LoVo (cell line): ENCODE data around the gene HOXB5.

Source experiments
- DNase-seq: peaks from one replicate; pipeline ENCODE4 v3.0.0-alpha.2; 2016; ENCODE audit warnings: low spot score

The HOXB5 gene

GRCh38 chr17:48593126-48593829, at the start of gene HOXB5:
Gene HOXB5 (minus strand): TSS chr17:48593779. CDS start chr17:48593682, 97 bp downstream.
- DNase-seq = no peak

DNA sequence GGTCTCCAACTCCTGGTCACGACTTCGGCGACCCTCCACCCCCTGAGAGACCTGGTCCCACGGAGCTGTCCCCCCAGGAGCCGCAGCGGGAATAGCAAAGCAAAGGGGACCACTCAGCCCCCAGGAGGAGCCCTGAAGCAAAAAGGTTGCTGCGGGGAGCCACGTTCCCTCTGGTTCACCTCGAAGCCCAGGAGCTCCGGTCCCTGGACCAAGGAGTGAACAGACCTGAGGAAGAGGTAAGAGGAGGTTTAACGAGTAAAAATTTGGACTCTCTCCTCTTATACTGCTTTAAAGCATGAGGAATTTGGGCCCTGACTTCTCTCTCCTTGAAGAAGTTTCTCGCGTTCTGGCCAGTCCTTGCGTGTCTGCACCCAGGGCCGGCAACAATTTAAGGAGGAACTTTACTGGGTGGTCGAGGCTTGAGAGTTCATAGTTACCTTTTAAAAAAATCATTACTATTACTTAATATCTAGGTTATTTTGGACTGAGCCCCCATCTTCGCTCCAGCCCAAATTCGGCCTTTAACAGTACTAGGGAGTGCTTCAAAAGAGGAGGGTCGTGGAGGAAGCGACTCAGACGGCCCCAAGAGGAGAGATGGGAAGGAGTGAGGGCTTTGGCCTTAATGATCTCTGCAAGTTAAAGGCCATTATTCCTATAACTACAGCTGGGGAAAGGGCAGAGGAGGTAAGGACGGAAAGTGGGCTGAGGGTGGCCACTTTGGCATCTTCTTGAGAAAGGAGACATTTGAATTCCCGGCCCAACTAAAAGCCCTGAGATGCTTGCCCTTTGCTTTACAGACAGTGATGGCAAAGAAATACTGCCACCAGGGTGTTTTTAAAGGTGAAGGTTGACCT, 49.5 kb upstream of the HOXB5 start:
- DNase-seq = no peak

GRCh38 chr17:48642059-48642842, 48.7 kb upstream of the HOXB5 start:
- peak; percentile 34 for DNase-seq

DNA sequence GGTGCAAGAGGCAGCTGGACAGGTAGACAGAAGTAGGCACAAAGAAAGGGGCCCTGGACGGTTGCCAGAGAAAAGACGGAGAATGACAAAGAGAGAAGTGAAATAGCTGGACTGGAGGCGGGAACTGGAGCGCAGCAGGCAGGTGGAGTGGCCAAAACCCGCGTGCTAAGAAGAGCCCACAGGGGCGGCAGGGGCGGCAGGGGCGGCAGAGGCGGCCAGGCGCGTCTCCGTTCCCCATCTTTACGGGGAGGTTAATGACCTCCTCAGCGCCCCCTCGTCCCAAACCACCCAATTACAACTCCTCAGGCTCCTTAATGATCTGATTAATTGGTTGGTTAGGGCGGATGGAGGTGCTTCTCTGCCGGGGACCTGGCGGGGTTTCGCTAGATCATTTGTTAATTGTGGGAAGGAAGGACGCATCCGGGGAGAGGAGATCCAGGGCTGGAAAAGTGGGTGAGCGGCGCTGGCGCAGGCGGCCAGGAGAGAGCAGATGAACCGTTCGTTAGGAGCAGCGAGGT, 48.0 kb upstream of the HOXB5 start:
- DNase-seq = no peak

GRCh38 chr17:48640858-48641180, 47.2 kb upstream of the HOXB5 start:
- DNase-seq = no peak

- DNase-seq = no peak
Observed at GRCh38 chr17:48639982-48640857, 46.6 kb upstream of the HOXB5 start.

DNA sequence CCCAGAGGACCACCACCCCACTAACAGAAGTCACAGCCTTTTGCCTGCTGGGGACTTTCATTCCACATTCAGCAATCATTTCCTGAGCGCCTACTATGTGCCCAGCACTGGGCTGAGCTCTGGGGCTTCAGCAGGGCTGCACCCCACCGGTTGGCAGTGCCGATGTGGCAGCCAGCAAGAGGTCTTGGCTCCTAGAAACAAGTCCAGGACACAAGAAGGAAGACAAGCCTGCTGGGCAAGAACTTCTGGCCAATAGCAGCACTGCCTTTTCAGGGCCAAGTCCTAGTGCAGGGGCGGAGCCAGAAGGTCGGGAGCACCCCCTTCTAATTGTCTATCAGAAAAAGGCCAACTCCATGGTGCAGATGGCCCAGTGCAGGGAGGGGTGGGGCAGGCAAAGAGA, 45.6 kb upstream of the HOXB5 start:
- no peak for DNase-seq

- DNase-seq = no peak
Observed at GRCh38 chr17:48637323-48638260, 44.0 kb upstream of the HOXB5 start.

DNA sequence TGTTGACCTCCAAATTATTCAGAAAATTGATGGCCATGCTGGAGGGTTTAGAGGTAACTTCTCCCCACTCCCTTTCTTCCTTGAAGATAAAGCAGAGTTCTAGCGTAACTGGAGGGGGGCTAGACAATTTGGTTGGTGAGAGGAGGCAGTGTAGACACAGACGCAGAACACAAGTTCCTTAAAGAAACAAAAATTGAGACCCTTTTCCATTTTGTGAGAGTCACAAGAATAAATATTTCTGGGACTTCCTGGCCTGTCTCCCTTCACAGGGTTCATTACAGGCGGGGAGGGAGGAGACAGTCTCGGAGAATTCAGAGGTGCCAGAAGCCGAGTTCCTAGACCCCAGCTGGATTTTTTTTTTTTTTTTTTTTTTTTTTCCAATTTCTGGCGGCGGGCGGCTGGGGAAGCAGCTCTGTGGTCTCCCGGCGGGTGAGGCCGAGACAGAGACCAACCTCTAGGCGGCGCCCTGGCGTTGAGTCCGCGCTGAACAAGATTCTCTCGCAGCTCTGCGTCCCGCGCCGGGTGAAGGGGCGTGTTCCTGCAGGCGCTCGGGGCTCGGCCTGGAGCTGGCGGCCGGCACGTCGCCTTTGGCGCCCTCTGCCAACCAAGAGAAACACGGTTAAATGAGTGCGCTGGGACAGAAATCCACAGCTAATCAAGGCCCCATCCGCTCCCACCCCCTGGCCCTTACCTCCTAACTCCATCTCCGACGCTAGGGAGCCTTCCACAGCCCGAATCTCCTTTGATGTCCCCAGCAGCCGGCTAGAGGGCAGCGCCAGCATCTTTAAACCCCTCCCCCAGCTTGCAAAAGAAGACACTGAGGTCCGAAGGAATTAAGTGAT, 42.8 kb upstream of the HOXB5 start:
- no peak for DNase-seq

GRCh38 chr17:48634493-48635208, 41.1 kb upstream of the HOXB5 start:
- no peak for DNase-seq

- DNase-seq = no peak
Observed at GRCh38 chr17:48633266-48633677, 39.7 kb upstream of the HOXB5 start.

GRCh38 chr17:48632579-48633265, 39.1 kb upstream of the HOXB5 start:
- DNase-seq = no peak

- DNase-seq = no peak
Observed at GRCh38 chr17:48631693-48632578, 38.4 kb upstream of the HOXB5 start.

- DNase-seq = no peak
Observed at GRCh38 chr17:48630925-48631692, 37.5 kb upstream of the HOXB5 start.

GRCh38 chr17:48630009-48630924, 36.7 kb upstream of the HOXB5 start:
- no peak for DNase-seq
